Measurements from ENCODE around the gene NFE2.

The NFE2 gene

GRCh38 chr12:54306925-54307741, 6.3 kb upstream of the NFE2 start:
- H3K36me3 ChIP-seq (ENCODE audit: control insufficient read depth, low read length) = no peaks in the 10 kb centered on the region
- no peaks in the 10 kb centered on the region for H3F3A ChIP-seq (ENCODE audit: control insufficient read depth, insufficient read depth)
- no peak overlapping the region for H3K27ac ChIP-seq (ENCODE audit: low read depth, low read length)
- H3K9me3 ChIP-seq (ENCODE audit: control insufficient read depth, insufficient read depth, low read length) = no peaks in the 10 kb centered on the region
- H4K20me1 ChIP-seq (ENCODE audit: control insufficient read depth, insufficient read depth, low read depth, low read length) = no peaks in the 10 kb centered on the region
- H3K27me3 ChIP-seq (ENCODE audit: control insufficient read depth, low read length) = peaks cover 35% of the 10 kb centered on the region
- H3K4me3 ChIP-seq (ENCODE audit: low read length) = no peak overlapping the region
- H3K79me2 ChIP-seq (ENCODE audit: control insufficient read depth, low read length) = no peaks in the 10 kb centered on the region
- TF ChIP-seq CTCF (IDR thresholded peaks at IDR 0.05; ENCODE audit: low read depth, low read length, poor library complexity, severe bottlenecking) = no peak
- no peak for TF ChIP-seq EZH2phosphoT487 (IDR thresholded peaks at IDR 0.05; ENCODE audit: borderline replicate concordance, low read length)
- H3K4me2 ChIP-seq (ENCODE audit: low read length) = no peak overlapping the region
- H3K4me1 ChIP-seq (ENCODE audit: control insufficient read depth, low read length) = no peaks in the 10 kb centered on the region
- H3K9me2 ChIP-seq (replicated peaks; ENCODE audit: control insufficient read depth, low read length) = no peaks in the 10 kb centered on the region

- no peak overlapping the region for H3K4me2 ChIP-seq (ENCODE audit: low read length)
- no peak overlapping the region for H3K27ac ChIP-seq (ENCODE audit: low read depth, low read length)
- TF ChIP-seq EZH2phosphoT487 (IDR thresholded peaks at IDR 0.05; ENCODE audit: borderline replicate concordance, low read length) = no peak
- no peak for TF ChIP-seq CTCF (IDR thresholded peaks at IDR 0.05; ENCODE audit: low read depth, low read length, poor library complexity, severe bottlenecking)
- H4K20me1 ChIP-seq (ENCODE audit: control insufficient read depth, insufficient read depth, low read depth, low read length) = 0 out of 2 replicates have a peak, but pooled peaks cover 3% of the 10 kb centered on the region
- H3K27me3 ChIP-seq (ENCODE audit: control insufficient read depth, low read length) = peaks cover 59% of the 10 kb centered on the region
- H3F3A ChIP-seq (ENCODE audit: control insufficient read depth, insufficient read depth) = no peaks in the 10 kb centered on the region
- H3K4me3 ChIP-seq (ENCODE audit: low read length) = no peak overlapping the region
- H3K36me3 ChIP-seq (ENCODE audit: control insufficient read depth, low read length) = no peaks in the 10 kb centered on the region
- H3K9me3 ChIP-seq (ENCODE audit: control insufficient read depth, insufficient read depth, low read length) = no peaks in the 10 kb centered on the region
- no peaks in the 10 kb centered on the region for H3K79me2 ChIP-seq (ENCODE audit: control insufficient read depth, low read length)
- H3K9me2 ChIP-seq (replicated peaks; ENCODE audit: control insufficient read depth, low read length) = no peaks in the 10 kb centered on the region
- peaks cover 6% of the 10 kb centered on the region for H3K4me1 ChIP-seq (ENCODE audit: control insufficient read depth, low read length)
These were observed 3.5 kb upstream of the NFE2 start for GRCh38 chr12:54304187-54304810.

- no peak overlapping the region for H3K4me3 ChIP-seq (ENCODE audit: low read length)
- 0 out of 2 replicates have a peak, but pooled peaks cover 3% of the 10 kb centered on the region for H4K20me1 ChIP-seq (ENCODE audit: control insufficient read depth, insufficient read depth, low read depth, low read length)
- no peak overlapping the region for H3K27ac ChIP-seq (ENCODE audit: low read depth, low read length)
- H3K9me2 ChIP-seq (replicated peaks; ENCODE audit: control insufficient read depth, low read length) = no peaks in the 10 kb centered on the region
- H3K4me1 ChIP-seq (ENCODE audit: control insufficient read depth, low read length) = peaks cover 6% of the 10 kb centered on the region
- peaks cover 66% of the 10 kb centered on the region for H3K27me3 ChIP-seq (ENCODE audit: control insufficient read depth, low read length)
- TF ChIP-seq CTCF (IDR thresholded peaks at IDR 0.05; ENCODE audit: low read depth, low read length, poor library complexity, severe bottlenecking) (no peak), EZH2phosphoT487 (IDR thresholded peaks at IDR 0.05; ENCODE audit: borderline replicate concordance, low read length) (no peak)
- no peaks in the 10 kb centered on the region for H3F3A ChIP-seq (ENCODE audit: control insufficient read depth, insufficient read depth)
- no peak overlapping the region for H3K4me2 ChIP-seq (ENCODE audit: low read length)
- H3K36me3 ChIP-seq (ENCODE audit: control insufficient read depth, low read length) = no peaks in the 10 kb centered on the region
- no peaks in the 10 kb centered on the region for H3K79me2 ChIP-seq (ENCODE audit: control insufficient read depth, low read length)
- no peaks in the 10 kb centered on the region for H3K9me3 ChIP-seq (ENCODE audit: control insufficient read depth, insufficient read depth, low read length)
These were observed 2.8 kb upstream of the NFE2 start for GRCh38 chr12:54303640-54304039.

Measured in DOHH2 (cell line).